Fibroblast of pulmonary artery (primary cell): Measurements from ENCODE around the gene SPATA20.

ENCODE experiments used
- DNase-seq: peaks from one replicate; pipeline ENCODE4 v3.0.0-alpha.2; 2010; ENCODE audit warnings: low read depth
- H3K4me3 ChIP-seq: replicated peaks from 2 replicates; pipeline ENCODE4 v1.5.1; 2011; ENCODE audit warnings: low read depth, mild to moderate bottlenecking, control low read depth, low read length, moderate library complexity
- TF ChIP-seq, protein P1 (sequence below): IDR thresholded peaks from 2 replicates; pipeline ENCODE4 v1.5.1; 2011; ENCODE audit warnings: mild to moderate bottlenecking, control low read depth, low read length, inconsistent platforms; ENCODE audit errors: missing control alignments

SPATA20 gene

DNA sequence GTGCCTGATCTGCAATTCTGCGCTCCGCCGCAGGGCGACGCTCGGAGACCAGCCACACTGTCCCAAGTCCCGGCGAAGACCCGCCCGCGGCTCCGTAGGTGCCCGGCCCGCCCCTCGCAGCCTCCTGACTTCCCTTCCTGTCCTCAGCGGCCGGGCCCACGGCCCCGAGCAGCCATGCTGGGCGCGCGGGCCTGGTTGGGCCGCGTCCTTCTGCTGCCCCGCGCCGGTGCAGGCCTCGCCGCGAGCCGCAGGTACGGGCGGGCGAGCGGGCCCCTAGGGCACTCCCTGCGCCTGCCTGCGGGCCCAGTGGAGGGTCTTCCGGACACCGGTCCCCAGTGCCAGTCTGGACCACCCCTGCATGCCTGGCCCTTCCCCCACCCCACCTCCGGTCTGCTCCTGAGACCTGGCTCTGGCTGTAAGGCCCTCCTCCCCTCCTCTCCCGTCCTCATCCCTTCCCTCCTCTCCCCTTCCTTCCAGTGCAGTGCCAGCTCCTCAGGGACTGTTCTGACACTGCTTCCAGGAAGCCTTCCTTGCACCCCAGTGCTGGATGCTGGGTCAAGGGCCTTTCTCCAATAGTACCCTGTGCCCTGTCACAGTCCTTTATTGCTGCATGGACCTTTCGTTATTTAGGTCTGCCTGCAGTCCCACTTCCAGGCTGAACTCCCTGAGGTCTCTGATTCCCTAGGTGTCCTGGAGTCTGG lies at the start of gene SPATA20:
TSS of gene SPATA20 (plus strand) at position 140 of the 701 bp plus-strand sequence. CDS start at position 175, 35 bp downstream.
- H3K4me3 ChIP-seq: peak within 1 kb of the TSS; percentile 67
- TF ChIP-seq, protein P1, sequence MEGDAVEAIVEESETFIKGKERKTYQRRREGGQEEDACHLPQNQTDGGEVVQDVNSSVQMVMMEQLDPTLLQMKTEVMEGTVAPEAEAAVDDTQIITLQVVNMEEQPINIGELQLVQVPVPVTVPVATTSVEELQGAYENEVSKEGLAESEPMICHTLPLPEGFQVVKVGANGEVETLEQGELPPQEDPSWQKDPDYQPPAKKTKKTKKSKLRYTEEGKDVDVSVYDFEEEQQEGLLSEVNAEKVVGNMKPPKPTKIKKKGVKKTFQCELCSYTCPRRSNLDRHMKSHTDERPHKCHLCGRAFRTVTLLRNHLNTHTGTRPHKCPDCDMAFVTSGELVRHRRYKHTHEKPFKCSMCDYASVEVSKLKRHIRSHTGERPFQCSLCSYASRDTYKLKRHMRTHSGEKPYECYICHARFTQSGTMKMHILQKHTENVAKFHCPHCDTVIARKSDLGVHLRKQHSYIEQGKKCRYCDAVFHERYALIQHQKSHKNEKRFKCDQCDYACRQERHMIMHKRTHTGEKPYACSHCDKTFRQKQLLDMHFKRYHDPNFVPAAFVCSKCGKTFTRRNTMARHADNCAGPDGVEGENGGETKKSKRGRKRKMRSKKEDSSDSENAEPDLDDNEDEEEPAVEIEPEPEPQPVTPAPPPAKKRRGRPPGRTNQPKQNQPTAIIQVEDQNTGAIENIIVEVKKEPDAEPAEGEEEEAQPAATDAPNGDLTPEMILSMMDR: peak; percentile 91
- DNase-seq: peak; percentile 92

DNA sequence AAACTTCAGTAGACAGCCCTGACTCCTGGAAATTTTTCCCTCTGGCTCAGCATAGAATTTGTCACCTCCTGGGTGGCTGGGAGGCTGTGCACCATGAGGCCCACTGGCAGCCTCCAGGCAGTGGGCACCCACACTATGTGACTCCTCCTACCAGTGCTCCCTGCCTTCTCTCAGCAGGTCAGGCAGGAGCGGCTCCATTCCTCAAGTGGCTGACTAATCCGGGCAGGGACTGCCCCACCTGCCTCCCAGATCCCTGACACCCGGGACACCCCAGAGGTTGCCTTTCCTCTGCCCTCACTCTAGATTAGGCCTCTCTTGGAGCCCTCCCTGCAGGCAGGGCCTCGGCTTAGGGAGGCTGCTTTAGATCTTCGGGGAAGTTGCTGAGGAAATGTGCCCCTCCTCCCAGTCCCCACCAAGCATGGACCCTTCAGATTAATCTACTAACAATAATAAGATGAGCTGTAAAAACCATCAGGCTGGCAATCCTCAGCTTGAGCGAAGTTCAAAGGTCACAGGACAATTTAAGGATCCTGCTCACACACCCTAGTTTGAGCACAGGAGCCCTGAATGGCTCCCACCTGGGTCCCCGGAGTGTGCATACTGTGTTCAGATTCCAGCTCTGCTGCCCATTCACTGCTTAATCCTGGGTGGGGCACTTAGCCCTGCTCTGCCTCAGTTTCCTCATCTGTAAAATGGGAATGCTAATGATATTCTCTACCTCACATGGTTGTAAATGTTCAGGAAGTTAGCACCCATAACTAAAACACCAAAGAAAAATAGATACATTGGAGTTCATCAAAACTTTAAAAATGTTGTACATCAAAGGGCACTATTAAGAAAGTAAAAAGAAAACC lies 48.7 kb upstream of the SPATA20 start:
- H3K4me3 ChIP-seq: no peak overlapping the region
- no peak for DNase-seq
- TF ChIP-seq, protein P1: no peak

DNA sequence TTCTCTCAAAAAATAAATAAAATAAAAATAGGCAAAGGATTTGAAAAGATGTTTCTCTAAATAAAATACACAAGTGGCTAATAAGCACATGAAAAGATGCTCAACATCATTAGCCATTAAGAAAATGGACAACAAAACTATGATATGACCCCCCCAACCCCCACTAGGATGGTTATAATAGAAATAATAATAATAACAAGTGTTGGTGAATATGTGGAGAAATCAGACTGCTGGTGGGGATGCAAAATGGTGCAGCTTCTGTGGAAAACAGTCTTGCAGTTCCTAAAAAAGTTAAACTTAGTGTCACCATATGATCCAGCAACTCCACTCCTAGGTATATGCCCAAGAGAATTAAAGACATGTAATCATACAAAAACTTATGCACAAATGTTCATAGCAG lies 47.7 kb upstream of the SPATA20 start:
- no peak for DNase-seq
- no peak overlapping the region for H3K4me3 ChIP-seq
- TF ChIP-seq, protein P1: no peak

DNA sequence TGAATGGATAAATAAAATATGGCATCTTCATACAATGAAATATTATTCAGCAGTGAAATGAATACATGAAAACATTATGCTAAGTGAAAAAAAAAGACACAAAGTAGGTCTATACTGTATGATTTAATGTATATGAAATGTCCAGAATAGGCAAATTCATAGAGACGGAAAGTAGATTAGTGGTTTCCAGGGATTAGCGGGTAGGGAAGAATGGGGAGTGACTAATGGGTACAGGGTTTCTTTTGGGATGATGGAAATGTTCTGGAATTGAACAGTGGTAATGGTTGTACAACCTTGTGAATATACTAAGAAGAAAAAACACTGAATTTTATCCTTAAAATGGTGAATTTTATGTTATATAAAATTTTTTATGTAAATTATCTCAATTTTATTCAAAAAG lies 47.3 kb upstream of the SPATA20 start:
- no peak for DNase-seq
- H3K4me3 ChIP-seq: no peak overlapping the region
- TF ChIP-seq, protein P1: no peak

DNA sequence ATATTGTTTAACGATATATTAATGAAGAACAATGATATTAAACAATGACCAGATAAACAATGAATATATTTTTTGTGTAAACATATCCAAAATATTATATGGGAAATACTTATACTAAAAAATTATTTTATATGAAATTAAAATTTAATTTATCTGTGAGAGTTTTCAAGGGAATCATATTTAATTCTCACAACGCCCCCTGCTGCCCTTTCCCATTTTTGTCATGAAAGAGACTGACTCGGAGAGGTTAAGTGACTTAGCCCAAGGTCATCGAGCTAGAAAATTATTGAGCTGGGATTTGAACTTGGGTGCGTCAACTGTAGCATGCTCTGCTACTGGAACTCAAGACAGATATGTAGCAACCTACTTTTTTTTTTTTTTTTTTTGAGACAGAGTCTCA lies 45.9 kb upstream of the SPATA20 start:
- H3K4me3 ChIP-seq: no peak overlapping the region
- TF ChIP-seq, protein P1: peak; percentile 55
- DNase-seq: no peak

DNA sequence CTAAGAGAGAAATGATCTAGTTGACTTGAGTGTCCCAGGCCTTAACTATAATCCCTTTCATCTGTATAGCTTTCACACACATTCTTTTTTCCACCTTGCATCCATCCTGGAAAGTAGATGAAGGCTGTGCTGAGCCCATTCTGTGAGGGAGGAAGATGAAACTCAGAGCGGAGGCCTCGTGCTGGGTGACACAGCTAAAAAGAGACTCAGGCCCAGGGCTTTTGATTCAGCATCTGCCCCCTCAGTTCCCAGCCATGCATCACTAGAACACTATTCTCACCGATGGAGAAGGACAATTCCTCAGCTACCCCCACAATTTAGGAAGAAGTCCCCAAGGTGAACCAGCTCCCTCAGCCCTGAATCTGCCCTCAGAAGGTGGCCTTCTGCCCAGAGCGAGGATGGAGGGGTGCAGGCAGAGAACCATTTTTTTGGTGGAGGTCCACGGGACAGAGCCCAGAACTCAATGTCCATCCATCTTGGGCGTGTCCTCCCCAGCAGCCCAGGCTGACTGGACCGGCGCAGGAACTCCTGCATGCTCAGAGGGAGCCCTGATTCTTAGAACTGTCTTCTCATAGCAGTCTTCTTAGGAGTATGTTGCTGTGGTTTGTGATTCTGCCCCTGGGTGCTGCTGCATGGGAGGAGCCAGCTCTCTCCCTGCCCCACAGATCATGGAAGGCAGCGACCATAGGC lies 44.5 kb upstream of the SPATA20 start:
- H3K4me3 ChIP-seq: no peak overlapping the region
- TF ChIP-seq, protein P1: no peak
- DNase-seq: no peak
